ENCODE results near the gene NCCRP1. TPM values are rescaled to one million over a fixed set of nuclear protein-coding genes. Genes with fewer than 3 reads are reported as not detected.

Gene NCCRP1
- total RNA-seq, 2 donors from 2014 or later = 0.27 TPM; not detected in 1

DNA sequence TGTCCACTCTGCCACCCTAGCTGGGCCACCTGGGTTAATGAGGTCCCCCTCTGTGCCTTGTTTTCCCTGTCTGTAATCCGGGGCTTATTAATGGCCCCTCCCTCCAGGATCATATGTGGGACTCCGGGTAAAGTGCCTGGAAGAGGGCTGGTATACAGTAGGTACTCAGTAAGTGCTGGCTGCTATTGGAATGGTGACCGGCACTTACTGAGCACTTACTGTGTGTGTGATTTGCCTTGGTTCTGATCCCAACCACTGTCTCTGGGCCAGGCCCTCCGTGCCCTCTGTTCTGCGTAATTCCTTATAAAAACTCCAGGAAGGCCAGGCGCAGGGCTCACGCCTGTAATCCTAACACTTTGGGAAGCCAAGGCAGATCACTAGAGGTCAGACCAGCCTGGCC is 30.9 kb upstream of the NCCRP1 start:
- Histone ChIP-seq H3K27me3 (replicated peaks; ENCODE audit: insufficient read depth) (no peaks in the 10 kb centered on the region), H3K4me1 (ENCODE audit: control insufficient read depth in 1 of 2, low read depth in 2 of 2) (peaks cover 8 to 38% of the 10 kb centered on the region in 2 donors), H3K9me3 (no peaks in the 10 kb centered on the region), H3K36me3 (no peaks in the 10 kb centered on the region), H3K27ac (no peak overlapping the region), H3K4me3 (no peak overlapping the region)
- TF ChIP-seq, protein P1, sequence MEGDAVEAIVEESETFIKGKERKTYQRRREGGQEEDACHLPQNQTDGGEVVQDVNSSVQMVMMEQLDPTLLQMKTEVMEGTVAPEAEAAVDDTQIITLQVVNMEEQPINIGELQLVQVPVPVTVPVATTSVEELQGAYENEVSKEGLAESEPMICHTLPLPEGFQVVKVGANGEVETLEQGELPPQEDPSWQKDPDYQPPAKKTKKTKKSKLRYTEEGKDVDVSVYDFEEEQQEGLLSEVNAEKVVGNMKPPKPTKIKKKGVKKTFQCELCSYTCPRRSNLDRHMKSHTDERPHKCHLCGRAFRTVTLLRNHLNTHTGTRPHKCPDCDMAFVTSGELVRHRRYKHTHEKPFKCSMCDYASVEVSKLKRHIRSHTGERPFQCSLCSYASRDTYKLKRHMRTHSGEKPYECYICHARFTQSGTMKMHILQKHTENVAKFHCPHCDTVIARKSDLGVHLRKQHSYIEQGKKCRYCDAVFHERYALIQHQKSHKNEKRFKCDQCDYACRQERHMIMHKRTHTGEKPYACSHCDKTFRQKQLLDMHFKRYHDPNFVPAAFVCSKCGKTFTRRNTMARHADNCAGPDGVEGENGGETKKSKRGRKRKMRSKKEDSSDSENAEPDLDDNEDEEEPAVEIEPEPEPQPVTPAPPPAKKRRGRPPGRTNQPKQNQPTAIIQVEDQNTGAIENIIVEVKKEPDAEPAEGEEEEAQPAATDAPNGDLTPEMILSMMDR (IDR thresholded peaks at IDR 0.05) = no peak
- ATAC-seq (ENCODE audit: insufficient number of reproducible peaks, low FRiP score, low read depth) (no peak), DNase-seq (ENCODE audit: low spot score) (no peak)

- TF ChIP-seq, protein P1 (IDR thresholded peaks at IDR 0.05) = no peak
- no peaks in the 10 kb centered on the region for H3K9me3 ChIP-seq
- H3K27ac ChIP-seq = no peak overlapping the region
- no peak for ATAC-seq (ENCODE audit: insufficient number of reproducible peaks, low FRiP score, low read depth)
- peaks cover 5 to 32% of the 10 kb centered on the region in 2 donors for H3K4me1 ChIP-seq (ENCODE audit: control insufficient read depth in 1 of 2, low read depth in 2 of 2)
- H3K4me3 ChIP-seq = no peak overlapping the region
- no peak for DNase-seq (ENCODE audit: low spot score)
- peaks cover 4% of the 10 kb centered on the region for H3K36me3 ChIP-seq
- no peaks in the 10 kb centered on the region for H3K27me3 ChIP-seq (replicated peaks; ENCODE audit: insufficient read depth)
These were observed 30.0 kb upstream of the NCCRP1 start for GRCh38 chr19:39166571-39167391.

DNA sequence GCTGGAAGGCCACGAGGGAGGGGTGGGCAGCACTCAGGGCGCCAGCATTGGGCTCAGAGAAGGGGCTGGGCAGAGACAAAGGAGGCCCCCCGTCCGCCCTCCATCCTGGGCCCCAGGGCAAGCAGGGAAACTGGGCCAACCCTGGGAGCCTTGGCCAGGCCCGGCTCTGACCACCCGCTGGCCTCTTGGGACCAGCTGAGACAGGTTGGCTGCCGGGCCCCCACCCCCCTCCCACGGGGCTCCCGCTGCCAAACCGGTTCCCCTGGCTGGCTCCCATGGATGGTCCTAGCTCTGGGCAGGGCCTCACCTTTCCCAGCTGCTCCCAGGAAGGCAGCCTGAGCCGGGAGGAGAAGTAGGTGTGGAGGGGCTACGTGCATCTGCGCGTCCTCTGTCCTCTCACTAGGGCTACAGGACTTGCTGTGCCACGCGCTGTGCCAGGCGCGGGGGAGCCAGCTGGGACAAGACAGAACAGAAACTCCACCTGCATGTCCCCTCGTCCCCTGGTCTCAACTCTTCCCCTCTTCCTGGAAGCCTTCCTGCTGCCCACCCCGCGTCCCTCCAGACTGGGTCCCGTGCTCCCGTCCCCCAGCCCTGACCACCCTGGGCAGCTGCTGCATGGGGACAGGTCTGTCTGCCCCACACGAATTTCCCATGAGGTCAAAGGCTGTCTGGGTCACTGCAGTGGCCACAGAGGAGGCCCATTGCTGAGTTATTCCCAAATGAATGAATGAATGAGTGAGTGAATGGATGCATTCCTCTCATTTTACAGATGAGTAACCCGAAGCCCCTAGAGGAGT is 29.1 kb upstream of the NCCRP1 start:
- Histone ChIP-seq H3K4me3 (no peak overlapping the region), H3K27ac (no peak overlapping the region), H3K4me1 (ENCODE audit: control insufficient read depth in 1 of 2, low read depth in 2 of 2) (peaks cover 5 to 32% of the 10 kb centered on the region in 2 donors)

GRCh38 chr19:39168258-39169142 is 28.3 kb upstream of the NCCRP1 start:
- no peak for ATAC-seq (ENCODE audit: insufficient number of reproducible peaks, low FRiP score, low read depth)
- H3K9me3 ChIP-seq = no peaks in the 10 kb centered on the region
- H3K4me3 ChIP-seq = no peak overlapping the region
- peaks cover 5 to 32% of the 10 kb centered on the region in 2 donors for H3K4me1 ChIP-seq (ENCODE audit: control insufficient read depth in 1 of 2, low read depth in 2 of 2)
- no peaks in the 10 kb centered on the region for H3K27me3 ChIP-seq (replicated peaks; ENCODE audit: insufficient read depth)
- no peak for DNase-seq (ENCODE audit: low spot score)
- no peak overlapping the region for H3K27ac ChIP-seq
- TF ChIP-seq, protein P1 (IDR thresholded peaks at IDR 0.05) = no peak
- peaks cover 12% of the 10 kb centered on the region for H3K36me3 ChIP-seq

More for the DNA sequence above, 29.1 kb upstream of the NCCRP1 start:
- no peaks in the 10 kb centered on the region for H3K9me3 ChIP-seq
- TF ChIP-seq, protein P1 (IDR thresholded peaks at IDR 0.05) = no peak
- H3K27me3 ChIP-seq (replicated peaks; ENCODE audit: insufficient read depth) = no peaks in the 10 kb centered on the region
- ATAC-seq (ENCODE audit: insufficient number of reproducible peaks, low FRiP score, low read depth) = no peak
- H3K36me3 ChIP-seq = peaks cover 9% of the 10 kb centered on the region
- no peak for DNase-seq (ENCODE audit: low spot score)

All from thoracic aorta (tissue), 2 donors.